Stimulated activated CD4-positive, alpha-beta T cell treated with anti-CD3 and anti-CD28 coated beads, TNF-alpha, amount 100 ng/mL, for 1 hour (primary cell): ENCODE data around the gene DAG1.

Source experiments
- DNase-seq, 3 donors: peaks; one replicate each; pipeline ENCODE4 v3.0.0-alpha.2; 2020; ENCODE audit warnings: low read depth in 3 of 3, low spot score in 1 of 3

The DAG1 gene

DNA sequence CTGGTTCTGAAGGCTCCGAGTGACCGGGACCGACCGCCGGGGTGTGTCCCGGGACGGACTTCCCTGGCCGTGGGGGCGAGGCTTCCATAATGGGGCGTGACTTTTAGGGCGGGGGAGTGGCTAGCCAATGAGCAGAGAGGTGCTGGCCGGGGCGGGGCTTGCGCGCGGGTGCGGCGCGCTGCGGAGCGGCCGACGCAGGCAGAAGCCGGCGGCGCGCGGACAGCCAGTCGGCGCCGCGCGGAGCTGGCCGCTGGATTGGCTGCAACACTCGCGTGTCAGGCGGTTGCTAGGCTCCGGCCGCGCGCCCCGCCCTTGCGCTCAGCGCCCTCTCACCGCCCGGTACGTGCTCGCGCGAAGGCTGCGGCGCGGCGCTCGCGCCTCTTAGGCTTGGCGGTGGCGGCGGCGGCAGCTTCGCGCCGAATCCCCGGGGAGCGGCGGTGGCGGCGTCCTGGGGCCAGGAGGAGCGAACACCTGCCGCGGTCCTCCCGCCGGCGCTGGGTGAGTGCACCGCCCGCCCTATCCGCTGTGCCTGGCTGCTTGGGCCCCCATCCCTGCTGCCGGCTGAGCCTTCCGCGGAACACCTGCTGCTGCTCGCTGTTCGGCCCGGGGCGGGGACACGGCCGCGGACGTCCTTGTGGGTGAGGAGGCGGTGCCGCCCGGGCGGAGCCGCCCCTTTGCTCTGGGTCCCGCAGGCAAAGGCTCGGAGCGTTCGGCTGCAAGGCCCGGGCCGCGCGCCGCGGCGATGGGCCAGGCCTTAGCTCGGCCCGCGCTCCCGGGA lies at the start of gene DAG1:
Gene DAG1 (plus strand): TSS at position 332 of the 778 bp plus-strand sequence. CDS start 40,268 bp downstream, outside the sequence.
- peak; percentile 86 to 93 (median 87) for DNase-seq

GRCh38 chr3:49421890-49422378 lies 48.1 kb upstream of the DAG1 start:
- DNase-seq = no peak

DNA sequence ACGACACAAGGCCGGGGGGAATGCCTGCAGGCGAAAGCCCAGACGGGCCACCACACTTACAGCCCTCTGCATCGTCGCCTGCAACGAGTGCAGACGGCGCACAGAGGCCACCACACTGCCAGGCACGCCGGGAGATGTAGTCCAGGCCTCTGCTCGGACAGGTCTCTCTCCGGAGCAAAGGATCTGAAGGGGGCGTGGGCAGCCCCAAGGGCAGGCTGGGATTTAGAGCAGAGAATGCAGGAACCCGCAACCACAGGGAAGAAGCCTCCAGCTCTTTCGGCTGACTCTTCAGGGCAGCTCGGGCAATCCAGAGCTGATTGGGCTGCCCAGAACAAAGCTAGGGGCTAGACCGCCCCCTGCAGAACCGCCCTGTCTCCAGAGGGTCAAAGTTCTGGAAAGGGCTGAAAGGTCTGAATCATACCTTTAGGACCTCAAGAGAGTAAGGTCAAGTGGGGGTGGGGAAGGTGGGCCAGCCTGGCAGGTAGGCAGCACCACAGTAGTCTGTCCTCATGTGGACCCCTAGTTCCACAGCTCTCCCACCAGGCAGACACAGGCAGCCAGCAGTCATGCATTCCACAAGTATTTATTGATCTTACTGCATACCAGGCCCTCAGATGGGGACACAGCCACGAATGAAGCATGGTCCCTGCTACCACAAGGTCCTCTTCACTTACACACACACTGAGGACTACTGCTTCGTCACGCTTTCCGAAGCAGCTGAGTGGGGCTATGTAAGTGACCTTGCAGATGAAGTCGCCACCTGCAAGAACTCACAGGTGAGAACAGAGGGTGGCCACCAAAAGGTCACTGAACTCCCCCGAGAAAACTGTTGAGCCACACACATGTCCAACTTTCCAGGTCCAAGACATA lies 47.5 kb upstream of the DAG1 start, which contains the start of gene AMT:
Gene AMT (minus strand): TSS at position 95 of the 870 bp plus-strand sequence. CDS start 23 bp downstream, at position 72.
- no peak for DNase-seq

GRCh38 chr3:49424816-49425215 lies 45.3 kb upstream of the DAG1 start:
- DNase-seq = no peak

GRCh38 chr3:49427586-49427985 lies 42.5 kb upstream of the DAG1 start:
- no peak for DNase-seq

DNA sequence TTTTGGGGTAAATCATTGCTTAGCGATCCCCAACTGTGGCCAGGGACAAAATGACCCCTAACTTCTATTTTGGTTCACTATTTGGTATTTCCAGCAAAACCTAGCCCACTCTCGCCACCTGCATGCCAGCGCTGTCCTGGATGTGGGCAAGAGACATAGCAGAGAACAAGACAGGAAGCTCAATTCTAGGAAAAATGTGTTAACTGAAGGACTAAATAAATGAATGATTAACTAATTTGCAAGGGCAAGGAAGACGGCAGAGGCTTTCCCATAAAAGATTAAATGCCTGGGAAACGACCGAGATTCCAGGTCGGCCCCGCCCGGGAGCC lies 41.4 kb upstream of the DAG1 start:
- DNase-seq = no peak

GRCh38 chr3:49434731-49435130 lies 35.3 kb upstream of the DAG1 start:
- DNase-seq = no peak

DNA sequence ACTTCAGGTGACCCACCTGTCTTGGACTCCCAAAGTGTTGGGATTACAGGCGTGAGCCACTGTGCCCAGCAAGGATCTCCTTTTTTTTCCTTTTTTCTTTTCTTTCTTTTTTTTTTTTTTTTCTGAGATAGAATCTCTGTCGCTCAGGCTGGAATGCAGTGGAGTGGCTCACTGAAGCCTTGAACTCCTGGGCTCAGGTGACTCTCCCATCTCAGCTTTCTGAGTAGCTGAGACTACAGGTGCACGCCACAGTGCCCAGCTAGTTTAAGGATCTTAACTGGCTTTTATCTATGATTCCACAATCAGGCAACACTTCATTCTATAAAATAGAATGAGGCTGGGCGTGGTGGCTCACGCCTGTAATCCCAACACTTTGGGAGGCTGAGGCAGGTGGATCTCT lies 24.7 kb upstream of the DAG1 start:
- no peak for DNase-seq

DNA sequence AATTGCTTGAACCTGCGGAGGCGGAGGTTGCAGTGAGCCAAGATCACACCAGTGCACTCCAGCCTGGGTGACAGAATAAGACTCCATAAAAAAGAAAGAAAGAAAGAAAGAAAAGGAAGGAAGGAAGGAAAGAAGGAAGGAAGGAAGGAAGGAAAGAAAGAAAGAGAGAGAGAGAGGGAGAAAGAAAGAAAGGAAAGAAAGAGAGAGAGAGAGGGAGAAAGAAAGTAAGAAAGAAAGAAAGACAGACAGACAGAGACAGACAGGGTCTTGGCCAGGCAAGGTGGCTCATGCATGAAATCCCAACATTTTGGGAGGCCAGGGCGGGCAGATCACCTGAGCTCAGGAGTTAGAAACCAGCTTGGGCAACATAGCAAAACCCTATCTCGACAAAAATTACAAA lies 16.4 kb upstream of the DAG1 start:
- DNase-seq = no peak

- DNase-seq = no peak
These were observed 15.6 kb upstream of the DAG1 start for GRCh38 chr3:49454458-49454857.

GRCh38 chr3:49454898-49455681 lies 15.0 kb upstream of the DAG1 start:
- DNase-seq = no peak

DNA sequence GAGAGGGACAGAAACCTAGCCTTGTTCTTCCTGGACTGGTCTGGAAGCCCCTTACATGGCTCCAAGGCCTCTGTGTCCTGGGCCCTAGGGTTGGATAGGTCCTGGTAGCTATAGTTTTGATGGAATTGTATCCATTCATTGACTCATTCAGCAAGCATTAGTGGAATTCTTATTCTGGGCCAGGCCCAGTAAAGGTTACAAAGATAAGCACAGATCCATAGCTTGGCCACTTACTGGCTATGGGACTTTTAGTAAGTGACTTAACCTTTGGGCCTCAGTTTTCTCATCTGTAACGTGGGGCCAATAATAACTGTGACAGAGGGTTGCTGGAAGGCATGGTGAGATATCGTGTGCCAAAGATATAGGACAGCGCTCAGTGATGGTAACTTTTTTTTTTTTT lies 13.6 kb upstream of the DAG1 start:
- no peak for DNase-seq

GRCh38 chr3:49460188-49460890 lies 9.7 kb upstream of the DAG1 start:
- DNase-seq = no peak

DNA sequence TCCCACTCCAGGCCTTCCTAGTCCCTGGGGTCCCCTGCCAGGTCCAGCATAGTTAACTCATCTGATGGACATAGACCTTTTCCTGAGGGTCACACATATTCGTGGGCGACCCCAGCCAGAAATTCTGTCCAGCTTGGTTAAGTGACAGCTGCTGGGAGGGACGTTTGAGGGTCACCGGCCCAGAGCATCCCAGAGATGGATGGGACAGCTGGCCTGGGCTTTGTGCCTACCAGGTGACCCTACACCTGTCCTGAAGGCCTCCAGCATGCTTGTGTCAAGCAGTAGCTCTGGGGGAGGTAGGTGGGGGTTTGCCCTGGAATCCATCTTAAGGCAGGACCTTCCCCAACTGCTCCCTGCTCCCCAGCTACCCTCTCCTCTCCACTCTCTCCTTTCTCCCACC lies 9.1 kb upstream of the DAG1 start:
- no peak for DNase-seq

DNA sequence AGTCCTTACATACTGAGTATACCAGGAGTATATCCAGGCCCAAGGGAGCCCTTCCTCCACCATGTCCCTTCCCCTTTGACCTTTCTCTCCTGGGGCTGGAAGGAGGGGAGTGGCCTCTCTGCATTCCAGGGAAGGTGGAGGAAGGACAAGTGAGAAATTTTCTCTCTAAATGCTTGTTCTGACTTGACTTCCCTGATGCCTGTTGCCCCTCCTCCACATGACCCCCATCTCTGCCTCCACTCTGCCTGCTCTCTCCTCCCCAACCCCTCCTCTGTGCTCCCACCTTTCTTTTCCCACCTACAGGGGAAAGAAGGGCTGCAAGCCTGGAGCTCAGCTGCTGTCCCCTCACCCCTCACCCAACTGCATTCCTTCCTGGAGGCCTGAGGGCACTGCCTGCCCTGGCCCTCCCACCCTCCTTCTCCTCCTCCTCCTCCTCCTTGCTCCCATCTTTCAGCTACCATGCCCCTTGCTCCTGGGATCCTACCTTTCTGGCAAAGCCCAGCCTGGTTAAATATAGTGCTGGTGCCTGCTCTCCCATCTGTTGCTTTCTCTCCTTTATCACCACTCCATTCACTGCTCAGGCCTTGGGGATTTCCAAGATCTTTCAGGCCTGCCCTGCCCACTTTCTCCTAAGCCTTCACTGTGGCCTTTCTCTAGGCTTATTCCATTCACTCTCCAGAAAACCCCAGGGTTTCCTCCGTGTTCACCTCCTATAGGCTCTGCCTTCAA lies 8.5 kb upstream of the DAG1 start:
- no peak for DNase-seq

GRCh38 chr3:49462222-49462621 lies 7.8 kb upstream of the DAG1 start:
- no peak for DNase-seq

GRCh38 chr3:49465270-49466034 lies 4.6 kb upstream of the DAG1 start:
- DNase-seq = no peak

DNA sequence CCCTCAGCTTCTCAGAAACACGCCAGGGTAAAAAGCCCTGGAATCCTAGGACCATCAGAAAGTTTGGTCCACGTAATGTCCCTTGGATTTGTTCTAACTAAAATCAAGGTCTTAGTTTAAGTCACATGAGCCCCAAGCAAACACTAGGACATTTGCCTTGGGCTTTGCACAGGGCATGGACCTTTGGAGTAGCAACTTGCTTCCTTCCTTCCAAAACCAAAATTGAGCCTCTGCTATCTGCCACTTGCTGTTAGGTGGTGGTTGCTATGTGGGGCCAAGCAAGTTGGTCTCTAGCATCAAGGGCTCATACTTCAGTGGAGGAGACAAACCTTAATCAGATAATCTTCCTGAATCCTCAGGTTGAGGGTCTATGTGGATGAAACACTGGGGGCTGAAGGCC lies 4.0 kb upstream of the DAG1 start:
- no peak for DNase-seq
